DOHH2 (cell line): ENCODE results near the gene MAP3K10.

Experiments
- EZH2phosphoT487 ChIP-seq: fragments of 200-600 bp; sonication (generic); IDR thresholded peaks from 2 replicates; pipeline ENCODE4 v1.6.1; 2017; ENCODE audit warnings: borderline replicate concordance, mild to moderate bottlenecking, antibody characterized with exemption, low read length, moderate library complexity, mixed read lengths
- TF ChIP-seq, protein P1 (sequence below): fragments of 200-600 bp; sonication (generic); IDR thresholded peaks from one replicate; pipeline ENCODE4 v1.5.1; 2014; ENCODE audit warnings: antibody characterized with exemption, mild to moderate bottlenecking, low read depth, low read length; ENCODE audit not compliant: poor library complexity, severe bottlenecking

DNA sequence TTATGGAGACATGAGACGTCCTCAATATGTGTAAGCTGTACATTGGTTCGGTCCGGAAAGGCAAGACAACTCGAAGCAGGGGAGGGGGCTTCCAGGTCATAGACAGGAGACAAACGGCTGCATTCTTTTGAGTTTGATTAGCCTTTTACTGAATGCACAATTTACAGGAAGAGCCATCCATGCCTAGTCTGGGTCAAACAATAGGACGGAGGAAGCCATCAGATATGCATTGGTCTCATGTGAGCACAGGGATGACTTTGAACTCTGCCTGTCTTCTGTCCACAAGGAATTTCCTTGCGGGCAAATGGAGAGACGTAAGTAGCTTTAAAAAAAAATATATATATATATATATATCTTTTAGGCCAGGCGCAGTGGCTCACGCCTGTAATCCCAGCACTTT is 37.1 kb downstream of the MAP3K10 start:
- TF ChIP-seq, protein P1, sequence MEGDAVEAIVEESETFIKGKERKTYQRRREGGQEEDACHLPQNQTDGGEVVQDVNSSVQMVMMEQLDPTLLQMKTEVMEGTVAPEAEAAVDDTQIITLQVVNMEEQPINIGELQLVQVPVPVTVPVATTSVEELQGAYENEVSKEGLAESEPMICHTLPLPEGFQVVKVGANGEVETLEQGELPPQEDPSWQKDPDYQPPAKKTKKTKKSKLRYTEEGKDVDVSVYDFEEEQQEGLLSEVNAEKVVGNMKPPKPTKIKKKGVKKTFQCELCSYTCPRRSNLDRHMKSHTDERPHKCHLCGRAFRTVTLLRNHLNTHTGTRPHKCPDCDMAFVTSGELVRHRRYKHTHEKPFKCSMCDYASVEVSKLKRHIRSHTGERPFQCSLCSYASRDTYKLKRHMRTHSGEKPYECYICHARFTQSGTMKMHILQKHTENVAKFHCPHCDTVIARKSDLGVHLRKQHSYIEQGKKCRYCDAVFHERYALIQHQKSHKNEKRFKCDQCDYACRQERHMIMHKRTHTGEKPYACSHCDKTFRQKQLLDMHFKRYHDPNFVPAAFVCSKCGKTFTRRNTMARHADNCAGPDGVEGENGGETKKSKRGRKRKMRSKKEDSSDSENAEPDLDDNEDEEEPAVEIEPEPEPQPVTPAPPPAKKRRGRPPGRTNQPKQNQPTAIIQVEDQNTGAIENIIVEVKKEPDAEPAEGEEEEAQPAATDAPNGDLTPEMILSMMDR, result no peak
- no peak for TF ChIP-seq EZH2phosphoT487
